ENCODE data around the gene NKD2.

DNA sequence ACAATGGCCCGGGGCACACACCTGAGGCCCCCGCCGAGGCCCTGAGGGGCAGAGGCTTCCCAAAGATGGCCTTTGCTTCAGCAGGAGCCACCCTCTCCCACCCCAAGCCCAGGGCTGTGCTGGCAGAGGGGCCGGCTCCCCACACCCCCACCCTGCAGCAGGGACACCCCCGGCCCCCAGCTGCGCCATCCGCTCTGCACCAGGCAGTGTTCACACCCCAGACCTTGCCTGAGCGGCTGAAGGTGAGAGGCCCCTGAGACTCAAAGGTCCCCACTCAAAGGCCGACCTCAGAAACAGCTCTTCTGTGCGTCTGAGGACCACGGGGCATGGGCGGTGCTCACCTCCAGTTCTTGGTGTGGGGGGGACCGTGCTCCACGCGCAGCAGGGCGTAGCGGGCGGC is 65.6 kb downstream of the NKD2 start:
- TF ChIP-seq, protein P1, sequence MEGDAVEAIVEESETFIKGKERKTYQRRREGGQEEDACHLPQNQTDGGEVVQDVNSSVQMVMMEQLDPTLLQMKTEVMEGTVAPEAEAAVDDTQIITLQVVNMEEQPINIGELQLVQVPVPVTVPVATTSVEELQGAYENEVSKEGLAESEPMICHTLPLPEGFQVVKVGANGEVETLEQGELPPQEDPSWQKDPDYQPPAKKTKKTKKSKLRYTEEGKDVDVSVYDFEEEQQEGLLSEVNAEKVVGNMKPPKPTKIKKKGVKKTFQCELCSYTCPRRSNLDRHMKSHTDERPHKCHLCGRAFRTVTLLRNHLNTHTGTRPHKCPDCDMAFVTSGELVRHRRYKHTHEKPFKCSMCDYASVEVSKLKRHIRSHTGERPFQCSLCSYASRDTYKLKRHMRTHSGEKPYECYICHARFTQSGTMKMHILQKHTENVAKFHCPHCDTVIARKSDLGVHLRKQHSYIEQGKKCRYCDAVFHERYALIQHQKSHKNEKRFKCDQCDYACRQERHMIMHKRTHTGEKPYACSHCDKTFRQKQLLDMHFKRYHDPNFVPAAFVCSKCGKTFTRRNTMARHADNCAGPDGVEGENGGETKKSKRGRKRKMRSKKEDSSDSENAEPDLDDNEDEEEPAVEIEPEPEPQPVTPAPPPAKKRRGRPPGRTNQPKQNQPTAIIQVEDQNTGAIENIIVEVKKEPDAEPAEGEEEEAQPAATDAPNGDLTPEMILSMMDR (IDR thresholded peaks at IDR 0.05 in 8 of 11, conservative IDR thresholded peaks at IDR 0.05 in 3 of 11), result no peak
- TF ChIP-seq POLR2A (IDR thresholded peaks at IDR 0.05) (no peak), POLR2AphosphoS5 (IDR thresholded peaks at IDR 0.05) (no peak)
